Activated CD4-positive, alpha-beta T cell treated with anti-CD3 and anti-CD28 coated beads for 1 hour (primary cell): ENCODE data around the gene TNFAIP2.

Experiments
- DNase-seq: peaks from one replicate; pipeline ENCODE4 v3.0.0-alpha.2; 2020

The TNFAIP2 gene

DNA sequence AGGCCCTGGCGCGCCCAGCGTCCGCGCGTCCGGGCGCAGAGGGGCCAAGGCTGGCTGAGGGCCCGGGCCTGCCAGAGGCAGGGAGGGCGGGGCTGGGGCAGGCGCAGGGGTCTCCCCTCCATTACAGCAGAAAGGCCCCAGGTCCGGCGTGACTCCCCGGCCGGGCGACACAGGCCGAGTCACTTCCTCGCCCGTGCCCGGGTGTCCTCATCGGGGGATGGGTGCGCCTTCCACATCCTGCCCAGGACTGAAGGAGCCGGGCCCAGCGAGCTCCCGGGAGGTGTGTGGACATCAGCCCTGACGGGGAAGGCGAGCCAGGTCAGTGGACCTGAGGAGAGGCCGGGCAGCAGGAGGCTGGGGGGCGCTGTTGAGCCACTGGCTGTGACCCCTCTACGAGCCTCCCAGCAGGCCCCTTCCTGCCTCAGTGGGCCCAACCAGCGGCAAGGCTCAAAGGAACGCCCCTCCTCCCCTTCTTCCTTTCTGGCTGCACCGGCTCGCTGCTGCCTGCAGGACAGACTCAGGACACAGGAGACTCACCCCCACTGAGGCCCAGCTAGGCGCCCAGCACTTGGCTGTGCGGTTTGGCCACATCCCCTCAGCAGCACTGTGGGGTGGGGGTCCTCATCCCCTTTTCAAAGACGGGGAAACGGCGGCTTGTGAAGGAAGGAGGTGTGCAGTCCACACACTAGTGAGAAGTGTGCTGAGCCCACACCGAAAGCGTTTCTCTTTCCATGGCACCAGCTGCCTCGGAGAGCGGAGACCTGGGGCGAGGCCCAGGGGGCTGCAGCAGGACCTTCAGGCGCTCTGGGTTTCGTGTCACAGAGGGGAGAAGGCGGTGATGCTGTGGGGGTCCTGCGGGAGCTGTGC, 606 bp downstream of the TNFAIP2 start:
- DNase-seq: no peak

DNA sequence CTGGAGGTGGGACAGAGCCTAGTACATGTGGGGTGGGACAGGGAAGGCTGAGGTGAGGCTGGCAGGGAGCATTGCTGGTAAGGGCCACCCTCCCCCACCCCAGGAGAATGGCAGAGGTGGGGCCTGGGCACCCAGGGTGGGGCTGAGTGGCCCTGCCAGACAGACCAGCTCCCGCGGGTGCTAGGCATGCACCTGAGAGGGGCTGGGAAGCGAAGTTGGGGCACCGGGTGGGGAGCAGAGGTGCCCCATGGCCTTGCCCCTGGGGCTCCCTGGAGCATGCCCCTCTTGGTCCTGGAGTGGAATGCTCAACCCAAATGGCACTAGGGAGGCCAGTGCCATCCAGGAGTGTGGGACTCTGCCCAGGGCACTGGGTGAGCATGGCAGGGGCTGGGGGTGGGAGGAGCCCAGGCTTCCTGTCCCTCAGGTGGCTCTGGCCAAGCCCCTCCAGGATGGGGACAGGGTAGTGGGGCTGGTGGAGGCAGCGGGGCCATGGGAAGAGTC, 1.3 kb downstream of the TNFAIP2 start:
- no peak for DNase-seq

GRCh38 chr14:103125098-103126070, 2.1 kb downstream of the TNFAIP2 start:
- no peak for DNase-seq

GRCh38 chr14:103126088-103126872, 3.0 kb downstream of the TNFAIP2 start:
- no peak for DNase-seq

DNA sequence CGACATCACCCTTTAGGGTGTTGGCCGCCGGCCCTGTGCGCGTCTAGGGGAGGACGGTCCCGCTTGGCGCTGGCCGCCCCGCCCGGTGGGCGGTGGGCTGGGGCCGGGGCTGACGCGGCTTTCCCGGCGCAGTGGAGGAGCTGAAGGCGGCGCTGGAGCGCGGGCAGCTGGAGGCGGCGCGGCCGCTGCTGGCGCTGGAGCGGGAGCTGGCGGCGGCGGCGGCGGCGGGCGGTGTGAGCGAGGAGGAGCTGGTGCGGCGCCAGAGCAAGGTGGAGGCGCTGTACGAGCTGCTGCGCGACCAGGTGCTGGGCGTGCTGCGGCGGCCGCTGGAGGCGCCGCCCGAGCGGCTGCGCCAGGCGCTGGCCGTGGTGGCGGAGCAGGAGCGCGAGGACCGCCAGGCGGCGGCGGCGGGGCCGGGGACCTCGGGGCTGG, 3.6 kb downstream of the TNFAIP2 start:
- DNase-seq: no peak

DNA sequence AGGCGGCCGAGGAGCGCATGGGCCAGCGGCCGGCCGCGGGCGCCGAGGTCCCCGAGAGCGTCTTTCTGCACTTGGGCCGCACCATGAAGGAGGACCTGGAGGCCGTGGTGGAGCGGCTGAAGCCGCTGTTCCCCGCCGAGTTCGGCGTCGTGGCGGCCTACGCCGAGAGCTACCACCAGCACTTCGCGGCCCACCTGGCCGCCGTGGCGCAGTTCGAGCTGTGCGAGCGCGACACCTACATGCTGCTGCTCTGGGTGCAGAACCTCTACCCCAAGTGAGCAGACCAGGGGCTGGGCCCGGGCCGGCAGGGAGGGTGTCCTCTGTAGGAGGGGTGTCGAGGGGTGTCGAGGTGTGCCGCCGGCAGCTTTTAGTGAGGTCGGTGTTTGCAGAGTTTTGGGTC, 4.1 kb downstream of the TNFAIP2 start:
- DNase-seq: no peak

- DNase-seq: no peak
These were observed 4.8 kb downstream of the TNFAIP2 start for GRCh38 chr14:103127861-103128598.

GRCh38 chr14:103128631-103129300, 5.5 kb downstream of the TNFAIP2 start:
- DNase-seq: no peak

DNA sequence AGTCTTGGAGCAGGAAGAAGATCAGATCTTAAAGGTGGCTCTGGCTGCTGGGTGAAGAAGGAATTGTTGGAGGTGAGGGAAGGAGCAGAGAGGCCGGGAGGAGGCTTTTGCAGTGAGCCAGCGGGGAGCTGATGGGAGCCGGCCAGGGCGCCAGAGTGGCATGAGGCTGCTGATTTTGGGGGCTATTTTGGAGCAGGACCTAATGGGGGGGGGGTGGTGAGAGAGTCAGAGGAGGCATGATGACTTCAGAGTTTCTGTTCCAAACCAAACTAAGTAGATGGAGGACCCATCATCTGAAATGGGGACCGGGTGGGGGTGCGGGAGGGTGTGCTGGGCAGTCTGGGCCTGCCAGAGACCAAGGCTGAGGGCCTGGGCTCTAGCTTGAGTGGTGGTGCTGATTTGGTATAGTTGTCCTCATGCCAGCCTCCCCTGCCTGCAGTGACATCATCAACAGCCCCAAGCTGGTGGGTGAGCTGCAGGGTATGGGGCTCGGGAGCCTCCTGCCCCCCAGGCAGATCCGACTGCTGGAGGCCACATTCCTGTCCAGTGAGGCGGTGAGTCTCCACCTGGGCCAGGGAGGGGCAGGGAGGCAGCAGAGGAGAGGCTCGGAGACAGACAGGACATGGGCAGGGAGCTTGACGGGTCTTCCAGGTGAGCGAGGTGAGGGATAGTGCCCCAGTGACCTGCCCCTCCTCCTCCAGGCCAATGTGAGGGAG, 6.2 kb downstream of the TNFAIP2 start:
- DNase-seq: no peak

DNA sequence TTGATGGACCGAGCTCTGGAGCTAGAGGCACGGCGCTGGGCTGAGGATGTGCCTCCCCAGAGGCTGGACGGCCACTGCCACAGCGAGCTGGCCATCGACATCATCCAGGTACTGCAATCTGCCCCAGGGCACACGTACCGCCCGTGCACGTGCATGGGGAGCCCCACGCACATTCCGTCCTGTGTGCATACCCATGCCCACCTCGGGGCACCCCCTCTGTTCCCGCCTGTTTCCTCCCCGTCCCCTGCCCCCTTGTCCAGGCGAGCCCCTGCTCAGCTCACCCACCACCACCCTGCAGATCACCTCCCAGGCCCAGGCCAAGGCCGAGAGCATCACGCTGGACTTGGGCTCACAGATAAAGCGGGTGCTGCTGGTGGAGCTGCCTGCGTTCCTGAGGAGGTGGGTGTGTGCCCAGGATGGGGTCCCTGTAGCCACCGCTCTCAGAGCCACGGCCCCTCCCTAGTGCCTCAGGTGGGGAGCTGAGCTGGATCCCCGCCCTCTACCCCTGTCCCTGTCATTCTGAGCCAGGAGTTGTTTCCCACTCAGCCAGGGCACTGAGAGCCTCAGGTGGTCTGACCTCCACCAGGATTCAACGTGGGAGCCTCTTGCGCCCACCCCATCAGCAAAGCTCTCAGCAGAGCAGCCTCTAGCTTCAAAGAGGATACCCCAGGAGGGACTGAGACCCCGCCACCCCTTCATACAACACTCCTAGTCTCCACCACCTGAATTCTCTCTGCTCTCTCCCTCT, 6.9 kb downstream of the TNFAIP2 start:
- DNase-seq: no peak

DNA sequence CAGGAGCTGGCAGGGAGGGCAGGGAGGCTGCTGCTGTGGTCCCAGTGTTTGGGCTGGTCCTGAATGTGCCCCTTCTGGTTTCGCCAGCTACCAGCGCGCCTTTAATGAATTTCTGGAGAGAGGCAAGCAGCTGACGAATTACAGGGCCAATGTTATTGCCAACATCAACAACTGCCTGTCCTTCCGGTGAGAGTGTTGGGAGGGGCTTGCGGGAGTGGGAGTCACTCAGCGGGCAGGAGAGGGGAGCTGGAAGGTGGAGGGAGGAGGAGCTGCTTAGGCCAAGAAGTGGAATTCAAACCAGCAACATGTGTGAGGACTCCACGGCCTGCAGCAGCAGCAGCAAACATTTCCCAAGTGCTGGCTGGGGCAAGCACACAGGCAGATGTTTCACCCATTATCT, 7.7 kb downstream of the TNFAIP2 start:
- DNase-seq: no peak

- no peak for DNase-seq
These were observed 8.3 kb downstream of the TNFAIP2 start for GRCh38 chr14:103131580-103131979.

DNA sequence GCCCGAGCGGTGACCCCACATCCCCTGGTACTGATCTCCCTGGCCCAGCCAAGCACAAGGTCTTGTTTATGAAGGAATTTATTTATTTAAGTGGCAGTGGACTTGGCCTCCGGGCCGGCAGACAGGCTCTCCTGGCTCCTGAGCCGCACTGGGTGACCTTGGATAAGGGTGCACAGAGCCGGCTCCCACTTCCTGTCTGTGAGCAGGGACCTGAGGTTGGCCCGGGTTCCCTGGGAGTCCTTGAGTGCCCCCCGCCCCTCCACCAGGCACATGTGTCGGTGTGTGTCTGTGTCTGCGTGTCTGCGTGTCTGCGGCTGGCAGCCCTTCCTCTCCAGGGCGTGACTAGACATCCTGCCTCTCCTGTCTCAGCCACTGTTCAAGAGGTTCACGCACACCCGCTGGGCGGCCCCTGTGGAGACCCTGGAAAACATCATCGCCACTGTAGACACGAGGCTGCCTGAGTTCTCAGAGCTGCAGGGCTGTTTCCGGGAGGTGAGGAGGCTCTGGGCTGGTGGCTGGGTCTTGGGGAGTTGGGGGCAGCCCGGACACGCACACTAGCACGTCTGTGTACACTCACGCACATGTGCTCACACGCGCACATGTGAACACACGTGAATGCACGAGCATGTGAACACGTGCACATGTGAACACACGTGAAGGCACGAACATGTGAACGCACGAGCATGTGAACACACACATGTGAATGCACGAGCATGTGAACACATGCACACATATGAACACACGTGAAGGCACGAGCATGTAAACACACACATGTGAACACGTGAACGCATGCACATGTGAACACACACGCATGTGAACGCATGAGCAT, 9.3 kb downstream of the TNFAIP2 start:
- no peak for DNase-seq

- no peak for DNase-seq
These were observed 10.2 kb downstream of the TNFAIP2 start for GRCh38 chr14:103133210-103134140.

DNA sequence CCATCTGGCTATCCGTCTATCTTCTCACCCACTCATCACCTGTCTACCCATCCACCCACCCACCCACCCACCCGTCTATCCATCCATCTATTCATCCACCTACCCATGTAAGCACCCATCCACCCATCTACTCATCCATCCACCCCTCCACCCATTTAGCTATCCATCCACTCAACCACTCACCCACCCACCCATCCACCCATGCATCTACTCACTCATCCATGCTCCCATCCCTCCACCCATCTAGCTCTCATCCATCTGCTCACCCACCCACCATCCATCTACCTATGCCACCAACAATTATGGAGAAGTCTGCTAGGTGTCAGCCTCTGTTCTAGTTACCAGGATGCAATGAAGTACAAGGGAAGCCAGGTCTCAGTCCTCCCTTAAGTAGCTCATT, 11.1 kb downstream of the TNFAIP2 start:
- DNase-seq: no peak

DNA sequence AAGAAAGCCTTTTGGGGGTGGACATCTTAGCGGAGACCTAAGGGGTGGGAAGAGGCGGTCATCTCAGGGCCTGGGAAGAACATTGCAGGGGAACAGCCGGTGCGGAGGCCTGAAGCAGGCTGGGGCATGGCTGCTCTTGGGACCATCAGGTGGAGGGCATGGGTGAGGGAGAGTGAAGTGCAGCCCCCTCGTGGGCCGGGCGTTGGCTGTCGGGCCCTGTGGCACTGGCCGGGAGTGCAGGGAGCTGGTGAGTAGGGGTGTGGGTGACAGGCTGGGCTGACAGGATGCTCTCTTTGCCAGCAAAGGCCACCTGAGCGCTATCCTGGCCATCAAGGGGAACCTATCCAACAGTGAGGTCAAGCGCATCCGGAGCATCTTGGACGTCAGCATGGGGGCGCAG, 11.7 kb downstream of the TNFAIP2 start:
- no peak for DNase-seq

- DNase-seq: no peak
These were observed 12.3 kb downstream of the TNFAIP2 start for GRCh38 chr14:103135333-103136260.
